Measurements from ENCODE around the gene UBTF.

GRCh38 chr17:44197107-44197506, 22.4 kb downstream of the UBTF start:
- TF ChIP-seq SCRT1 (tag by site-specific recombination; IDR thresholded peaks at IDR 0.05; ENCODE audit: borderline replicate concordance): no peak
- TF ChIP-seq CTCF (tag by site-specific recombination; IDR thresholded peaks at IDR 0.05): no peak
- TF ChIP-seq ZNF146 (tag by site-specific recombination; IDR thresholded peaks at IDR 0.05): no peak
- no peak for TF ChIP-seq REST (tag by site-specific recombination; IDR thresholded peaks at IDR 0.05)
- TF ChIP-seq, protein P1, sequence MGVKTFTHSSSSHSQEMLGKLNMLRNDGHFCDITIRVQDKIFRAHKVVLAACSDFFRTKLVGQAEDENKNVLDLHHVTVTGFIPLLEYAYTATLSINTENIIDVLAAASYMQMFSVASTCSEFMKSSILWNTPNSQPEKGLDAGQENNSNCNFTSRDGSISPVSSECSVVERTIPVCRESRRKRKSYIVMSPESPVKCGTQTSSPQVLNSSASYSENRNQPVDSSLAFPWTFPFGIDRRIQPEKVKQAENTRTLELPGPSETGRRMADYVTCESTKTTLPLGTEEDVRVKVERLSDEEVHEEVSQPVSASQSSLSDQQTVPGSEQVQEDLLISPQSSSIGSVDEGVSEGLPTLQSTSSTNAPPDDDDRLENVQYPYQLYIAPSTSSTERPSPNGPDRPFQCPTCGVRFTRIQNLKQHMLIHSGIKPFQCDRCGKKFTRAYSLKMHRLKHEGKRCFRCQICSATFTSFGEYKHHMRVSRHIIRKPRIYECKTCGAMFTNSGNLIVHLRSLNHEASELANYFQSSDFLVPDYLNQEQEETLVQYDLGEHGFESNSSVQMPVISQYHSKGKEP (tag by site-specific recombination; IDR thresholded peaks at IDR 0.05): no peak
- TF ChIP-seq YY1 (tag by site-specific recombination; IDR thresholded peaks at IDR 0.05): no peak
- no peak for TF ChIP-seq ZSCAN4 (tag by site-specific recombination; IDR thresholded peaks at IDR 0.05)
- TF ChIP-seq ZNF133 (tag by site-specific recombination; IDR thresholded peaks at IDR 0.05): no peak
- TF ChIP-seq, protein P2, sequence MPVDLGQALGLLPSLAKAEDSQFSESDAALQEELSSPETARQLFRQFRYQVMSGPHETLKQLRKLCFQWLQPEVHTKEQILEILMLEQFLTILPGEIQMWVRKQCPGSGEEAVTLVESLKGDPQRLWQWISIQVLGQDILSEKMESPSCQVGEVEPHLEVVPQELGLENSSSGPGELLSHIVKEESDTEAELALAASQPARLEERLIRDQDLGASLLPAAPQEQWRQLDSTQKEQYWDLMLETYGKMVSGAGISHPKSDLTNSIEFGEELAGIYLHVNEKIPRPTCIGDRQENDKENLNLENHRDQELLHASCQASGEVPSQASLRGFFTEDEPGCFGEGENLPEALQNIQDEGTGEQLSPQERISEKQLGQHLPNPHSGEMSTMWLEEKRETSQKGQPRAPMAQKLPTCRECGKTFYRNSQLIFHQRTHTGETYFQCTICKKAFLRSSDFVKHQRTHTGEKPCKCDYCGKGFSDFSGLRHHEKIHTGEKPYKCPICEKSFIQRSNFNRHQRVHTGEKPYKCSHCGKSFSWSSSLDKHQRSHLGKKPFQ (tag by site-specific recombination; IDR thresholded peaks at IDR 0.05): no peak

Measured in HEK293 (cell line).